Stimulated activated CD4-positive, alpha-beta T cell treated with anti-CD3 and anti-CD28 coated beads, TNF-alpha, amount 100 ng/mL, for 1 hour (primary cell): ENCODE measurements around the gene APOA1.

ENCODE experiments used
- DNase-seq, 3 donors: peaks; one replicate each; pipeline ENCODE4 v3.0.0-alpha.2; 2020; ENCODE audit warnings: low read depth in 3 of 3, low spot score in 1 of 3

APOA1 gene

DNA sequence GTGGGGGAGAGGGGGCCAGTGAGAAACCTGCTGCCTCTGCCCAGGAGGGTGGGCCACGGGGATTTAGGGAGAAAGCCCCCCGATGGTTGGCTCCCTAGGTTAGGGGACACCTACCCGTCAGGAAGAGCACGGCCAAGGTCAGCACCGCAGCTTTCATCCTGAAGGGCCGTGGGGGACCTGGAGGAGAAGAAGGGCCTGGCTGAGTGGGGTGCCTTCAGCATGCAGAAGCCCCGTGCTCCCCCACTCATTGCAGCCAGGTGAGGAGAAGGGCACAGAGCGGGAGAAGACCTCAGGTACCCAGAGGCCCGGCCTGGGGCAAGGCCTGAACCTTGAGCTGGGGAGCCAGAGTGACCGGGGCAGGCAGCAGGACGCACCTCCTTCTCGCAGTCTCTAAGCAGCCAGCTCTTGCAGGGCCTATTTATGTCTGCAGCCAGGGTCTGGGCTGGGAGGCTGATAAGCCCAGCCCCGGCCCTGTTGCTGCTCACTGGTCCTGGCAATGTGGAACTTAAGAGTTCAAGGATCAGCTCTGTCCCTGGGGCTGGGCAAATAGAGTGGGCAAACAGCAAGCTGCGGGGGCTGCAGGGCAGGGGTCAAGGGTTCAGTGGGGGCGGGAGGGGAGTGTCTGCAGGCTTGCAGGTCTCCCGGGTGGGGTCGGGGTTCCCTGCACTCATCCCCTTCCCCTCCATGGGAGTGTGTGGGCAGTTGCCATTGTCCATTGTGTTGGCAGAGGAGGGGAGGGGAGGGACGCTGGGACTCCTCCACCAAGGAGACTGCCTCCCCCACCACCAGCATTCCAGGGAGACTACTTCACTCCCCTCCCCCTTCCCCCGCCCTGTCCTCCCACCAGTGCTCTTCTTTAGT lies at the start of gene APOA1:
Gene APOA1 (minus strand): TSS at position 392 of the 861 bp plus-strand sequence. CDS start 235 bp downstream, at position 157.
- no peak for DNase-seq

DNA sequence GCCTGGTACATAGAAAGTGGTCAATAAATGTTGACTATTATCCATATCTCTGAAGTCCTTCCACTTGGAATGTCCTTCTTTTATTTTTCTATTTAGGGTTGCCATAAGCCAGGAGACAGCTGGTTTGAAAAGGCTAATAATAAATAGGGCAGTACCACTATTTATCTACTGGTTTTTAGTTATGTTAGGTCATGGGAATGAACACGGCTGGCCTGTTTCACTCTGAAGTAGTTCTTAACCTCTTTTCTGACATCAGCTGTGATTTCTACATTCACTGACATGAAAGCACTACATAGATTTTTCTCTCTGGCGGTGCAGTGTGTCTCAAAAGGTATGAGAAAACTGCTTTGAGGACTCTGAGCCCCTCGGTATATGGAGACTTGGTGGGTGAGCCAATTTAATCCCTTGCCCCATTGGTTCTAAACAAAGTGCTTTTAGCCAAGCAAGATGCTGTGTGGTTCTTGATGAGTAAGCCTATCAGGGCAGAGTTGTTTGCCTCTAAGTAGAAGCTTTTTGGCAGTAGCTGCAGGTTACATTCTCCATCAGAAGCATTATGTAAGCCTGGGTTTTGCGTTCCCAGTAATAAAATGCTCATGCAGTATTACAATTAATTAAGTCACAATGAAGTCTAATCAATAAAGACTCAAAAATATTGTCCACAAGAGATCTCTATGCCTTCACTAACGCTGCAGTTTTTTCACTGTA lies 48.7 kb upstream of the APOA1 start:
- DNase-seq = no peak

DNA sequence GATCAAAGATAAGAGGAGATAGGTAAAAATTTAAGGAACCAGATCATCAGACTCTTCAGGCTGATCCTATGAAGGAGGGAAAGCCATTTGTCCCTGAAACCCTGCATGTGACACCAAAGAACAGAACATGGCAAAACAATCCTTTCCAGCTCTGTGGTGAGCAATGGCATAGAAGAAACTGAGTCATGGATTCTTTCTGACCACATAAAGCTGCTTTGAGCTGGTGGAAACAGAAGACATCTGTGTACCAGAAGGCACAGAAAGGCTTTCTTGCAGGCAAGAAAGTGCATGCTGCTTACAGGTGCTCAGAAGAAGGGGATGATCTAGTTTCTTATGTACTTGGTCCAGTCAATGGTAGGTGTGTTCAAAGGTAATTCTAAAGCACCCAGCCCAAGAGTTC lies 45.0 kb upstream of the APOA1 start:
- no peak for DNase-seq

DNA sequence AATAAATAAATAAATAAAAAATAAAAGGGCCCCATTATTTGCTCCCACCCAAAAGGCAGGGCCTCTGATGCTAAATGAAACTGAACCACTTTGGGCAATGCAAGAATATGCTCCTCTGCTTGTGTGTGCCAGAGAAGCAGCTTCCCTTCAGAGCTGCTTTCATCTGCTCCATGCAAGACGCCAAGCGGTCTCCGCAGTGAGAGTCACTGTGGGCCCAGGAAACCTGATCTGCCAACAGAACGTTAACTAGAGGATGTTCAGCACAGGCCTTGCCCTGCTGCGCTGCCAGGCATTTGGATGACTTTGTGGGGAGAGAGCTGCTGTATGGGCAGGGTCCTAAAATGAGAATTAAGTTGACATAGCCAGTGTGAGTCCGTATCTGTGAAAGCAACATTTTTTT lies 43.7 kb upstream of the APOA1 start:
- DNase-seq = no peak

DNA sequence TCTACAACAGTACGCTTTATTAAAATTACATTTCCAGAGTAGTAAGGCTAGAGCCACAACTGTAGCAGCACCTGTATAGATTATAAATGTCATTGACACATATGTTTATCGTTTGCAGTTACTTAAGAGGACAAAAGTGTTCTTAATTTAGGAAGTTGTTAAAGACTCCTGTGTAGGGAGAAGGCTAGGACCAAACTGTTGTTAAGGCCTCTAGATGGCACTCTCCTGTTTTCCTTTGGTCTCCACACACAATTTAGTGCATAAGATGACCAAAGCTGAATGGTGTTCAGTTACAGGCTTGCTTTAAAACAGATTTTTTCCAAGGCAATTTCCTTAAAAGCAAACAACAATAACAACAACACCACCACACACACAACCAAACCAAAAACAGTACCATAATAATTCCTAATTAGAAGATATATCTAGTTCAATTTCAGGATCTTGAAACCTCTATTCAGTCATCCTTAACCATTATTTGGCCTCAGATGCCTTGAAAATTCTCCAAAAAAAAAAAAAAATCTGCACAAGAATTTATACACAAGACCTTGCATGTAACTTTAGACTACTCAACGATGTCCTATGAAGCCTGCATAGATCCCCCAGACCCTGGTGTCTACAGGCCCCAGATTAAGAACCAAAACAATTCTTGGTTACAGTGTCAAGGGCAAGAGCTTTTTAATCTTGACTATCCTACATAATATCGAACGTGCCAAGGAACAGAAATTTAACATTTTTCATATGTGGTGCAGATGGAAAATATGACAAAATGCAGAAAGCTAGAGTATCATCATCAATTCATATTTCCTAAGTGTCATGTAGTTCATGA lies 42.6 kb upstream of the APOA1 start:
- DNase-seq = no peak

DNA sequence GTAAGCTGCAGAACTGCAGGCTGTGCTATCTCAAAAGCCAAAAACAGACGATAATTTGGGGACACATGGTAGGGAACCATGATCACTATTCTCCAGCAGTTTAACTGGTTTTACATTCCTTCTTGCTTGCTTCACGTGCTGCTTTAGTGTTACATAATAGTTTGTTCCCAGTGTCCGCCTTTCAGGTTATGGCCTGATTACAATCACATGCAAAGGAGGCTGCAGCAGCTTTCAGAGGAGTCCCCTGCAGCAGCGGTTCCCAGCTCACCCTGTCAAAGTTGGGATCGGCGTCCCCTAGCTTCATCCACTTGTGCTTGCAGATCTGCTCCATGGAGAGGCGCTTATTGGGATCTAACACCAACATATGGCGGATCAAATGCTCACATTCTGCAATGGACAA lies 39.2 kb upstream of the APOA1 start:
- no peak for DNase-seq

DNA sequence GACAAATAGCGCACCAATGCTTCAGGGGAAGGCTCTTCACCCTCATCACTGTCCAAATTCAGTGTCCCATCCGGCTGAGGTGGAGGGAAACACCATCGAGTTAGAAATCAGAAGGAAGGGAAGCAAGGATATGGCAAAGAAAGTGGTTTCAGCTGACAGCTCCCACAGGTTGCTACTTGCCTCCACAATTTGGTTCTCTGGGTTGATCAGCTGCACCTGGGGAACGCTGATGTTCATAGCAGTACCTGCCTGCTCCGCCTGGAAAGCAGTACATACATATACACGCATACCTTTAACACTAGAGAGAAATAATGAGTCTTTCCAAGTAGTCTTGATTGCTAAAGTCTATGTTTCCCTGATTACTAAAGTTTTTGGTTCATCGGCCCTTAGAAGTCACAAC lies 37.8 kb upstream of the APOA1 start:
- no peak for DNase-seq

DNA sequence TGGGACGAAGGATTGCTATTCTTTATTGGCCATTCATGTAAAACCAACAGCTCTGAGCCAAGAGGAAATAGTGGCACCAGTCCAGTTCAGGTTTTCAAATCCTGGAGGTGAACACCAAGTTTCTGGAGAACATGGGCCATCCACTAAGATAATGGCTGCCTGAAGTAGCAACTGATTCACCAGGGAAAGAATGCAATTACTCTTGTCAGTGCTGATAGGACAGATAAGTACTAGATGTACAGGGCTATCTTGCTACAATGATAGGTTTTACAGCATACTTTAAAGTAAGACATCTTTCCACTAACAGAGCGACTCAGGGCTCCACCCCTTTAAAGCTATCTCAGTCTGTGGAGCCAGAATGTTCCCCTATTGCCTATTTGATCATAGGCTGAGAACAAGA lies 36.8 kb upstream of the APOA1 start:
- DNase-seq = no peak

DNA sequence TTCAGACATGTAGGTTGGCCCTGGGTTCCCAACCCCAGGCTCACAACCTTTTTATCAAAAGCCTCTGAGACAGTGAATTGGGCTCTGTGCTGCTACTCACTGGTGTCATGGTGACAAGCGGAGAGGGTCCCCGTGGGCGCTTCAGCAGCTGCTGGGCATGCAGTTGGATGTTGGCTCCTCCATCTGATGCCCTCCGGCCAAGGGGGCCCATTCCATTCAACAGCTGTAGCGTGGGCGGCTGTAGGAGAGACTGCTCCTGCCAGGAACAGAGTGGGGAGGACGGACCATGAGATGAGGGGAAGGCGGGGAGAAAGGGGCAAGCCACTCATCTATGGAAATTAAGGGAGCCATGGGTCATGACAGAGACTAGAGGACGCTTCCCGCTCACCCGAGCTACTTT lies 36.0 kb upstream of the APOA1 start:
- no peak for DNase-seq

DNA sequence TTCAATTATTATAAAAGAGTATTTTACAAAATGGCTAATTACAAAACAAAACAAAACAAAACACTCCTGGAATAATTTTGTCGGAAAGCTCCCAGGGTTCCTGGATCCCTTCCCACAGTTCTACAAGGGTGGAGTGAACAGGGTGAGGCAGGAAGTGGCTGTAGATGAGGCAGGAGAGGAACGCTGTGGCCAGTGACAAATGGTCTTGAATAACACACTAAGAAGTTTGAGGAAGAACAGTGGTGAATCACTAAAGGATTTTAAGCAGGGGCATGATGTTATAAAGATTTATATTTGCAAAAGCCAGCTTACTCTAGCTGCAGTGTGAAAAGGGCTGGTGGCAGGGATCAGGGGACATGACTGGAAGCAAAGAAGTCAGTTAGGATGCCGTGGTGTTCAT lies 33.8 kb upstream of the APOA1 start:
- no peak for DNase-seq

DNA sequence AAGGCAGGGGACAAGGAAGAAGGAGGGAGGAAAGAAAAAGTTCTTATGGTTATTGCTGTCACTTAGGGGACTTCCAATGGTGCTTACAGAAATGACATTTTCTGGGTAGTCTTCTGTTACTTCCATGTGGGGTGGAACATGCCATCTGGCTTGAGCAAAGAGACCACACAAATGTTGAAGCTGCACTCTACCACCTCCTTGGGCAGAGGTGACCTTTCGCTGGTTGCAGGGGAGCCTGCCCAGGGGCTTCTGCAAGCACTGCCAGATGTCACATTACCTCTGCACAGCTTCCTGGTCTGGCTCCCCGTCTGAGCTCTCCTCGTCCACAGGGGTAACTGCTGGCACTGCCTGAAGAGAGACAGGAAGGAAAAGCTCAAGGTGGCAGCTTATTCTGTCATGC lies 32.6 kb upstream of the APOA1 start:
- no peak for DNase-seq

DNA sequence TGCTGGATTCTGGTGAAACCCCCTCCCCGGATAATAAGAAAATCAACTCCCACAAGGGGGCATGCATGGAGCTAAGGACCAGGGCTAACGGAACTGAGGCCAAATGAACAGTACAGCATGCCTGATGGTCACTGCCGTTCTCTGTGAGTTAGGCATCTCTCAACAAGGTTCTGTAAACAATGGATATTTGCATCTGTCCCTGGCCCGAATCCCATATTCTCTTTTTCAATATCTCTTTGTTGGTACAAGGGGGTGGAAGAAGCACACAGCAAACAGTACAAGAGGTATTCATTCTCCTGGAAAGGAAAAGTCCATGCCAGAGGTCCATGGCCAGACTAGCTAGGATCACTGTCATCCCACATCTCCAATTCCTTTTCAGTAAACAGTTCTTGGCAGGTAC lies 32.2 kb upstream of the APOA1 start:
- no peak for DNase-seq

DNA sequence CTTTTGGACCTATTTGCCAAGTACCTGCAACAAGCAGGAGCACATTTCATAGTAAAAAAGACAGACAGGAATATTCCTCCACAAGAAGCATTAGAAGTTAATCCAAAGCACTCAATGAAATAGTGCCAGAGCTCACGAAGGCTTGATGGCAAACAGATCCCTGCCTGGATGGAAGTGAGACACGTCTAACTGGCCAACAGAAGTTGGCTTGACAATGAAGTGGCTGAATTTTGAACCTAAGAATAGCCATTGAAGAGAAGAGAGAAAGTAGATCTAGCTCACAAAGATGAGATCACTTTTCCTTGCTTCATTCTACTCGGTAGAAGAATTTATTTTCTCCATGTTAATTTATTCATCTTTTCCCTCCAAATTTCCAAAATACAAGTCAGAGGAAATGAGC lies 30.6 kb upstream of the APOA1 start:
- no peak for DNase-seq

DNA sequence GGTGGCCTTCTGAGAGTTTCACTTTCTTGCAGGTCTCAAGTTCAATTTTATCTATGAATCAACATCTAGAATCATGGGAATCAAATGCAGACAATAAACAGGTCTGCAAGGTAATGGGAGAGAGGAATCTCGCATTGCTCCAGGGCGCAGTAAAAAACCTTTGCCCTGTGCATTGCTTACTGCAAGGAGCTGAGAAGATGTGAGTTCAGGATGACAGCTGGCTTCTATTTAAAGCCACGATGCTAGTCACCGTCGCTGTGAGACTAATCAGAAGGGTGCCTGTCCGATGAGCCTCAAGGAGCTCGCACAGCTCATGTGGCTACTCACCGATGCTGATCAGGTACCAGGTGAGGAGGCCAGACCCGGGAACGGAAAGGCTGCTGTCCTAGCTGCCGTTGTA lies 30.2 kb upstream of the APOA1 start:
- no peak for DNase-seq

DNA sequence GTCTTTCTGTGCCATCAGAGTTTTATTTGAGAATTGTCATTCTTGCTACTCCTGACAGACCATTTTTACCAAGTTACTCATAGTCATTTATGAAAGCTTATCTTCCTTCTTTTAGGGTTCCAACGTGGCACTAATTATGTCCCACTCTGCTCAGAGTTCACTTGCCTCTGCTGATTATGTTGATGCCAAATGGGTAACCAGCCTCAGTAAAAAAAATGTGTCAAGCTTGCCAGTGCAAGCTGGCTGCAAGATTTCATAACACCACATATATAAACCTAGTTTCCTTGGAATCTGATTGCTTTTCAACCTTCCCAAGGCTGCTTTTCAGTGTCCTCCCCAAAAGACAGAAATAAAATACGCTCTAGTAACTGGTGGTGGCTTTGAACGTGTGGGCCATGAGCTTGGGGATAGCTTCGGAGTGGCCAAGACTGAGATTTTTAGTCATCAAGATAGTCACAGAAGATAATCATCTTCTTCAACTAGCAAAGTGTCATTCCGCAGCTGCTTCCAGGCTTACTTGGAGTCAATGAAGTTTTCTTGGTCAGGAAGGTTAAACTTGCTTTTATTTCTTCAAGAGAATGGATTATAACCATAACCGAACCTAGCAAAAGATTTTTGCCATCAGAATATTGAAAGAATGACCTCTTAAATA lies 29.5 kb upstream of the APOA1 start:
- DNase-seq = no peak

DNA sequence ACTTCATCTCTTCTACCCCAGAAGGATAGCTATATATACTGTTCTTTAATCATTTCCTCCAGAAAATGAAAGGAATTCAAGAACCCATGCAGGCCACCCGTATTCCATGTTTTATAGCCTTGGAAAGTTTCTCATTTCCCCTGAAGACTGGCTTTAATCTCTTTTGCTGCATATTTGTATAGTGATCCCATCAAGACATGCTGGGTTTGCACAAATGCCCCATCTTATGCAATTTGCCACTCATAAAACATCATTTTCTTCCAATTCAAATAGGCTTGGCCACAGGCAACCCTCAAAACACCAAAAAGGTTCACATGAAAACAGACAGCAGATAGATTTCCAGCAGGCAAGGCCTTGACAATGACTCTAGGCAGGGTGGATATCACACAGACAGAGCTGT lies 28.3 kb upstream of the APOA1 start:
- DNase-seq = no peak

DNA sequence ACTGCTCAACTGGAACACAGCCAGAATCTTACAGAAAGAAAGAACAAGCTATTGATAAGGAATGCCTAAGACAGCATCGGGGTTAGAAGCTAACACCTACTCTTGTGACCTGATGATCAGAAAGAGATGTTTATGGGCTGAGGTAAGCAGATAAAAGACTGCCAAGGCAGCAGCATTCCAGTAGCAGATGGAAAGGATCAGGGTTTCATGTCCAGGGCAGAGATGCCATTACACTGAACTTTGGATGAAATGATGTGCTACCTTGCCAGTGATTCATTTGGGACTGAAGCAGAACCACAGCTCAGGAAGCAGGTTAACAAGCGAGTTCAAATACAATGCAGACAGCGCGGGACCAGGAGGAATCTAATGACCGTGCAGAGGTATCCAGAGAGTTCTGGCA lies 27.1 kb upstream of the APOA1 start:
- no peak for DNase-seq

DNA sequence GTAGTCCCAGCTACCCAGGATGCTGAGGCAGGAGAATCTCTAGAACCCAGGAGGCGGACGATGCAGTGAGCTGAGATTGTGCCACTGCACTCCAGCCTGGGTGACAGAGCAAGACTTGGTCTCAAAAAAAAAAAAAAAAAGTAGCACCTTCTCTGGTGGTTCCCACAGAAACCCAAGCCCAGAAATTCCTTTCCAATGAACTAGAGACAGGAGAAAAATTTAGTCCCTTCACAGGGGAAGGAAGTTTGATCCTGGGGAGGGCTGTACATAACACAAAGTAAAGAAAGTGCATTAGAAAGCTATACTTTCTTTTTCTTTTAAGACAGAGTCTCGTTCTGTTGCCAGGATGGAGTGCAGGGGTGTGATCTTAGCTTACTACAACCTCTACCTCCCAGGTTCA lies 25.5 kb upstream of the APOA1 start:
- no peak for DNase-seq

DNA sequence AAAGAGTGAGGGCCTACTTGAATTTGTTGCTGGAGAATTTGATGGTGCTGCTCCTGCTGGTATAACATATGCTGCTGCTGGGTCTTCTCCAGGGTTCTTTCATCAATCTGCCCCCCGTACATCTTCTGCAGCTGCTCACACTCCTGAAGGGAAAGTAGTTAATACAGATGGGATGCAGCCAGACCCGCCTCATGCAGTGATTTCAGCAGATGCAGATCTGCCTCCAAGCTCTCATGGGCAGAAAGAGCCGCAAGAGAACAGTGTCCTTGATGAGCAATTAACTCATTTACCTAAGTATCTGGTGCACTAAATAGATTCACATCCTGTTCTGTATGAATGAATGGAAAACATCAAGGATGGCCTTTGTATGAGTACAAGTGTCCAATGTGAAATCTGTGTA lies 24.8 kb upstream of the APOA1 start:
- DNase-seq = no peak

DNA sequence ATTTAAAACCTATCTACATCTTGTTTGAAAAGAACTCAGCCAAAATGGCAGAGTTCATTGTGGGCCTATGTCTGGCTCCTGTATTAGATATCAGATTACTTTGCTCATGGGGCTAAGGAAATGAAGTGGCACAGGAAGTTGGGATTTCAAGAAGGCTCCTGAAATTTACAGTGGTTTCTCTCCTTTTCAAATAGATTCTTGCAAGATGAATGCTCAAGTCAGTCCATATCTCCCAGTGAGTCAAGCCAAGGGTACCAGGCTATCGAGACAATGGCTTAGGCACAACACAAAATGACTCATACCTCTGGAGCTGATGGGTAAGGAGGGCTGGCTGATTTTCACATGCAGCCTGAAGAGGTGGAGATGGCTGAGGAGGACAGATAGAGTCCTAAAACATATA lies 24.1 kb upstream of the APOA1 start:
- no peak for DNase-seq

DNA sequence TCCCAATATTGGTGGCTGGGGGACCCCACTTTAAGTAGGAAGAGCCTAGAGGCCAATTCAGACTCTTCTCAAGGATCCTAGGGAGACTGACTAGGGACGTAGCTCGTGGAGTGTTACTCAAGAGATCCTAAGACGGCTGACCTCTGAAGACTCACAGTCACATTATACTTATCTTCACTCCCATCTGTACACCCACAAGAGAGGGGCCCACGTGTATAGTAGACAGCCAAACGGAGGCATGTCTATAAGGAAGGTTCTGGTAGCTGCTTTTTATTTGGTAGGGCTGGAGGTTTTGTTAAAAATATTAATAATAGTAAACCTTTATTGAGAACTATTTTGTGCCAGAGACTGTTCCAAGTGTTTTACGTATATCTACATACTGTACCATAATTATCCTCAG lies 22.9 kb upstream of the APOA1 start:
- no peak for DNase-seq
